SJSA1 (cell line): ENCODE results near the gene SEMA7A. TPM values are rescaled to one million over a fixed set of nuclear protein-coding genes. Genes with fewer than 3 reads are reported as not detected.
"Not testable (repeated sequence)": the region's sequence is repeated elsewhere in the genome, so short reads cannot be mapped to it uniquely, and the experiment has no call there.

Source experiments
- DNase-seq, 2 experiments: peaks; one replicate each; pipeline ENCODE4 v3.0.0-alpha.2; 2015 to 2020; ENCODE audit warnings: low spot score in 2 of 2, low read depth in 1 of 2
- H3K27ac ChIP-seq: fragments of 250-450 bp; sonication (Bioruptor Pico); 2 replicates; pipeline ENCODE4 v1.5.1; 2020; ENCODE audit warnings: mild to moderate bottlenecking, moderate library complexity
- H3K27me3 ChIP-seq: fragments of 250-450 bp; sonication (Bioruptor Pico); replicated peaks from 2 replicates; pipeline ENCODE4 v1.5.1; 2020; ENCODE audit warnings: mild to moderate bottlenecking, moderate library complexity
- H3K36me3 ChIP-seq: fragments of 250-450 bp; sonication (Bioruptor Pico); 2 replicates; pipeline ENCODE4 v1.5.1; 2020; ENCODE audit warnings: mild to moderate bottlenecking
- H3K4me1 ChIP-seq: fragments of 250-450 bp; sonication (Bioruptor Pico); replicated peaks from 2 replicates; pipeline ENCODE4 v1.6.1; 2021; ENCODE audit warnings: mild to moderate bottlenecking
- H3K4me3 ChIP-seq: fragments of 250-450 bp; sonication (Bioruptor Pico); 2 replicates; pipeline ENCODE4 v1.5.1; 2020; ENCODE audit warnings: mild to moderate bottlenecking
- H3K9me3 ChIP-seq: fragments of 250-450 bp; sonication (Bioruptor Pico); replicated peaks from 2 replicates; pipeline ENCODE4 v1.5.1; 2020; ENCODE audit warnings: mild to moderate bottlenecking
- total RNA-seq: library from RNA; depleted of rRNA; stranded (reverse); fragments of >200 nt; shearing (Covaris generic); gene quantifications from 2 replicates; pipeline ENCODE4 v1.2.3, GENCODE V29; 2014

SEMA7A gene
- total RNA-seq, 1 experiment from 2014 or later, result 5.4 TPM

DNA sequence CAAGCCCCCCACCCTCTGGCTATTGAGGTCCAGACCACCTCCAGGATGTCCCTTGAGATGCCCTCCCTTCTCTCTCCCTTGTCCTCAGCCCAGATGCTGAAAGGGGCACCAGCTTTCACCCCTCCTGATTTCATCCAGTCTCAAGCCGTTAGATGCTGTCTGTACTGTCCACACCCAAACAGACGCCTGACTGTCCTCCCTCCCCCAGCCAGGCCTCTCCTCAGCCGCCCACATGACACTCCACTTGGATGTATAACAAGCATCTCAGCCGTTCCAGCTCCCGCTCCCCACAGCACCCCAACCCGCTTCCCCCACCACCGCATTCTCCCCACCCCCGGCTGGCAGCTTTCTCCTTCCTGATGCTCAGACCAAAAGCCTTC, 41.3 kb downstream of the SEMA7A start:
- Histone ChIP-seq H3K4me1 (peaks cover 21% of the 10 kb centered on the region), H3K4me3 (no peak overlapping the region), H3K27me3 (no peaks in the 10 kb centered on the region), H3K27ac (no peak overlapping the region), H3K9me3 (no peaks in the 10 kb centered on the region), H3K36me3 (no peaks in the 10 kb centered on the region)
- no peak for DNase-seq

DNA sequence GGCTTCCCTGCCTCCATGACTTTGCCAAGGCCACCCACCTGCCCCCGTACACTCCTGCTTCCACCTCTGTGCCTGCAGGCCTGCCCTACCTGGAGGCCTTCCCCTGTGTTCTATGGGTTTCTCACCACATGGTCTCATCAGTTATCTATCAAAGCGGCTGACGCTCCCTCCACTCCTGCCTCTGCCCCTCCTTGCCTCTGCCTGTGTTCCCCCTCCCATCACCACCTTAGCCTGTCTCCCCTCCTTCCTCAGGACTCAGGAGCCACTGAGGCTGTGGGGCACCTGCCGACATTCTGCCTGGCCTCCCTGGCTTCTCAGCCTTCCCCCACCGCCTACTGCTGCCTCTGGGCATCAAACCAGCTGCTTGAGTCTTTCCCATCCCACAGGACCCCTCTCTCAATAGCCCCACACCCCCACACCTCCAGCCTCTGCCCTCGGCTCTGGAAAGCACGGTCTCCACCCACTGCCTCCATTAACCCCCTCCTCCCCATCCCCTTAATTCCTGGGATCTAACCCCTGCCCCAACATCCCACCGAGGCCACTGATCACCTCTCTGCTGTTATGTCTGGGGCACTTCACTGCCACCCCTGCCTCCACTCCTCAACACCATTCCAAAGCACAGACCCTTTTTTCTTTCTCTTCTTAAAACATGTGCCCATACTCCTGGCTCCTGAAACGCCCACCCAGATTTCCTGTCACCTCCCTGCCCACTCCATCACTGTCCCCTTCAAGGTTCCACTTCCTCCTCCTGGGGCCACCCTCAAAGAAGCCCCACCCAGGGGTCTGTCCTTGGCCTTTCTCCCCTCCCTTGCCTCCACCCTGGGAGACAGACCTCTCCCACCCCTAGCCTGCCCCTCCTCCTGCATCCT, 41.9 kb downstream of the SEMA7A start:
- DNase-seq, result no peak
- Histone ChIP-seq H3K27ac (no peak overlapping the region), H3K36me3 (no peaks in the 10 kb centered on the region), H3K27me3 (no peaks in the 10 kb centered on the region), H3K9me3 (no peaks in the 10 kb centered on the region), H3K4me1 (peaks cover 15% of the 10 kb centered on the region), H3K4me3 (no peak overlapping the region)

DNA sequence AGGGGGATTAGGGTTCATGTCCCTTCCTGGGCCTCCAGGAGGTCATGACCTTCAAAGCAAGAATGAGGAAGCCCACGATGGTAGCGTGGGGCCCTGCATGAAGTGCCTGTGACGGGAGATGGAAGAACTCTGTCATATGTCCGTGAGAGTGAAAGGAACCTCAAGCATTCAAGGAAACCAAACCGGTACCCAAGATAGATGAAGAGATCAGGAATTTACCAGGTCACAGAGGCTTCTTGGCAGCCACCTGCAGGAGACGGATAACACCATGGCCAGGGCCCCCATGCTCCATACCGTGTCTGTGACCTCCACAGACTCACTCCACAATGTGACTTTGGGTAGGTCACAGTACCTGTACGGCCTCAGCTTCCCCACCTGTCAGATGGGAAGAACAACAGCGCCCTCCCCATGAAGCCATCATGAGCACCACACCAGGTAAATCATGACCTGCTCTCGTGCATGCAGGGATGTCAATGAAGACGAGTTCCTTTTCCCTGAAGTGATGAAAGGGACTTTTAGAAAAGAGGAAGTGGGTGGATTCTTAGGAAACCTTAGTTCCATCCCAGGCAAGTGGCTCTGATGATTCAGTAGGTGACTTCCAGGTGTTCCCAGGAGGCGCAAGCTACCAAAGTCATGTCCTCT, 43.0 kb downstream of the SEMA7A start:
- Histone ChIP-seq H3K4me3 (no peak overlapping the region), H3K27me3 (no peaks in the 10 kb centered on the region), H3K27ac (no peak overlapping the region), H3K4me1 (peaks cover 11% of the 10 kb centered on the region; the same call in 1 of the 2 replicates), H3K9me3 (no peaks in the 10 kb centered on the region), H3K36me3 (no peaks in the 10 kb centered on the region)
- DNase-seq, result no peak

DNA sequence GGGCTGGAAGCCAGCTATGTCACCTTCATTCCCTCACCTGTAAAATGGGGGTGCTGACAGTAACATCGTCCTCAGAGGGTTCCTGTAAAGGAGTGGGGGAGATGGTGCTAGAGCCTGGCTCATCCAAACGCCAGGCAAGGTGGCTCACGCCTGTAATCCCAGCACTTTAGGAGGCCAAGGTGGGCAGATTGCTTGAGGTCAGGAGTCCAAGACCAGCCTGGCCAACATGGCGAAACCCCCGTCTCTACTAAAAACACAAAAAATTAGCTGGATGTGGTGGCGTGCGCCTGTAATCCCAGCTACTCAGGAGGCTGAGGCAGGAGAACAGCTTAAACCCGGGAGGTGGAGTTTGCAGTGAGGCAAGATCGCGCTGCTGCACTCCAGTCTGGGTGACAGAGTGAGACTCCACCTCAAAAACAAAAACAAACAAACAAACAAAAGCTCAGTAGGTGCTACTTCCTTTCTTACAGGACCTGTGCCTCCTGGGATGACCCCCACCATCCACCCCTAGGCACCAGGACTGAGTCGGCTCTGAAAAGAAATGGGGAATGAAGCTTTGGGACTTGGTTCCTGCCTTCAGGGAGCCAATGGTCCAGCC, 43.6 kb downstream of the SEMA7A start:
- not testable (repeated sequence) for H3K36me3 ChIP-seq, H3K27me3 ChIP-seq, H3K4me3 ChIP-seq, H3K9me3 ChIP-seq, DNase-seq, H3K27ac ChIP-seq
- H3K4me1 ChIP-seq, result peaks cover 11% of the 10 kb centered on the region

DNA sequence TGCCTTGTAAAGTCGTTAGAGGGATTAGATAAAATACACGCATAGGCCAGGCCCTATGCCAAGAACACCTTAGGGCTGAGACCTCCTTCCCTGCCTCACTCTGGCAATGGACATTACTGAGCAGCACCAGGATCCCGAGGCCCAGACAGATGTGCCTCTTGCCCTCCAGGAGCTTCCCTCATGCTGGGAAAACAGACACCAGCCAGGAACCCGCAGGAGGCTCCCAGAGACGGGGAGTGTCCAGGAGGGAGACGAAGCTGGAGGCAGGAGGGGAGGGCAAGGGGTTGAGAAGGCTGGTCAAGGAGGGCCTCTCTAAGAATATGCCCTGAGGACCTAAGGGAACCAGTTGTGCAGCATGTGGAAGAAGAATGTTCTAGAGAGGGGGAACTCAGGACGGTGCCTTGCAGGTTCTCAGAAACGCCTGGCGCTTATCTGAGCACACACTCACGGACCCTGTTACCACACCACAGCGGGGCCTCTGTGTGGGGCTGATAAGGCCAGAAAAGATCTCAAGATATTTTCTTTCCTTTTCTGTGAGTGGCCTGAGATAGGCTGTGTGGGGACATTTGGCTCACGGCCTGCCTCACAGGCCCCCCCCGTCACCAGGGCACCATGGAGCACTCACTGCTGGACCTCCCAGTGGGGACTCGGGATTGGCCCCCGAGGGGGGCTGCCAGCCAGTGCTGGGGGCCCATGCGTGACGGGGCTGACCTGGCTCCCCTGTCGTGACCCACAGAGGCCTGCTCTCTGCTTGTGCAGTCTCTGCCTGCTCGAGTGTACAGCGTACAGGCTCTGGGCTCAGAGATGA, 44.3 kb downstream of the SEMA7A start:
- Histone ChIP-seq H3K4me1 (peaks cover 15% of the 10 kb centered on the region), H3K27ac (no peak overlapping the region), H3K9me3 (no peaks in the 10 kb centered on the region), H3K27me3 (no peaks in the 10 kb centered on the region), H3K4me3 (no peak overlapping the region), H3K36me3 (no peaks in the 10 kb centered on the region)
- no peak for DNase-seq

DNA sequence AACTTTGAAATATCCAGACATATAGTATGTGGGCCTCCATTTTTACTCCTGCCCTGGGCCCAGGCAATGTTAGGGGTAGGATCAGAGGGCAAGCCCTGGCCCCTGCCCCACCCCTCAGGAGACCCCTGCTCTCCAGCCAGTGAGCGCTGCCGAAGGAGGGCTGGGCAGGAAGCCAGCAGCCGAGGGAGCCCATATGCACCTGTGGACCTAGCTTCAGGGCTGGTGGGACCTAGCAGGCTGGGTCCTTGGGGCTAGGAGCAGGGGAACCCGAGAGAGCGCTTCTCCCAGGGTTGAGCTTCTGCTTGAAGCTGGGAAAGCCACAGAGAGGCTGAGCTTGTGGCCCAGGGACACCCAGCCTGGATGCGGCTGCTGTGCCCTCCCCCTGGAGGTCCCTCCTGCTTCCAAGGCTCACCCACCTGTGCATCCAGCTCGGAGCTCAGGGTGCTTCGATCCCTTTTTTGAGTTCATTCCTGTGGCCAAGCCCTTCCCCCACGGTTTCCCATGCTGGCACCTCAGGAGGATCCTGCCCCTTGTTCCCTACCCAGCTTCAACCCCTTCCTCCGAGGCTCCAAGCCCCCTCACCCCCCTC, 45.3 kb downstream of the SEMA7A start:
- Histone ChIP-seq H3K27ac (no peak overlapping the region), H3K9me3 (no peaks in the 10 kb centered on the region), H3K27me3 (no peaks in the 10 kb centered on the region), H3K4me3 (no peak overlapping the region), H3K36me3 (no peaks in the 10 kb centered on the region), H3K4me1 (peaks cover 20% of the 10 kb centered on the region)
- DNase-seq, result no peak

DNA sequence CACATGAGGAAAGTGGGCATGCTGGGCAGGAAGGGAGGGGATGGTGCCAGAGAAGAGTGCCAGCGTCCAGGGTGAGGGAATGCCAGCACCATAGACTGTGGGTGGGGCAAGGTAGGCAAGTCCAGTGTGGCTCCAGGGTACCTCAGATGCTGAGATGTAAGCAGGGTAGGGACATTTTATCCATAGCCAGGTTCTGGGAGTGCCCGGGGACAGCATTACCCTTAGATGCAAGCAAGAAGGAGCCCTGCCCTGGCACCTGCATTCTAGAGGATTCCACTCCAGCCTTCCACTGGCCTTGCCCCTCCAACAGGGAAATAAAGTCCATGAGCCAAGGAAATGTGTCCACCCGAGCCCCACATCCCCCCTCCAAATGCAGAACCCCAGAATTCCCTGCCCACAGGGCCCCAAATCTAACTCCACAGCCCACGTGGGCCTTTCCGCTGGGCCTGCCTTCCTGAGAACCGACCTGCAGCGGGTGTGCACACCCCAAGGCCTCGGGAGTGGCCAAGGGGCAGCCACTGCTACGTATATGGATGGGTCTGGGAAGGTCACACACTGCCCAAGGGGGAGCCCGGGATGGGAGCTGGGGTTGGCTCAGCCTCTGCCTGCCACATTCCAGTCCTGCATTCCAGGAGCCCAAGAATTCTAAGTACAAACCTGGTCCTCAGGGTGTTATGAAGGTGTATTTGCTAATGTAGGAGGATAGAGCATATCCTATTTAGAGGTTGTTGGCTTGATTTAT, 46.0 kb downstream of the SEMA7A start:
- Histone ChIP-seq H3K4me3 (no peak overlapping the region), H3K27ac (no peak overlapping the region), H3K4me1 (peaks cover 20% of the 10 kb centered on the region), H3K36me3 (no peaks in the 10 kb centered on the region), H3K9me3 (no peaks in the 10 kb centered on the region), H3K27me3 (no peaks in the 10 kb centered on the region)
- no peak for DNase-seq

DNA sequence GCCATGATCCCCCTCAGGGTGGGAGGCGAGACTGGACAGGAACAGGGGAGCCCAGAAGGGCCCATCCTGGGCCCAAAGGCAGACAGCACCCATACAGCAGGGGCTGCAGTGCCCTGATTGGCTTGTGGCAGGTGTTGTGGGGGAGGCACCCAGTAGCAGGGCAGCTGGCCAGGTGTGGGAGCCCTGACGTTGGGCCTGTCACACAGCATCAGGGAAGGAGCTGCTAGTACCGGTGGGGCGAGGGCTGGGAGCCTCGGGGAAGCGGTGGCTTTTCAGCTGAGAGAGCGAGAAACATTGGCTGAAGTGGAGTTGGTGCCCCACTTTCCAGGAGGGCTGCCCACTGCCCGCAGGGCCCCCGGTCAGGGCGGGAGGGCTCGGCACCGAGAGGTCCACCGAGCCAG, 46.6 kb downstream of the SEMA7A start:
- no peak overlapping the region for H3K4me3 ChIP-seq
- DNase-seq, result no peak
- no peaks in the 10 kb centered on the region for H3K27me3 ChIP-seq
- no peak overlapping the region for H3K27ac ChIP-seq
- H3K9me3 ChIP-seq, result no peaks in the 10 kb centered on the region
- no peaks in the 10 kb centered on the region for H3K36me3 ChIP-seq
- H3K4me1 ChIP-seq, result peaks cover 20% of the 10 kb centered on the region

DNA sequence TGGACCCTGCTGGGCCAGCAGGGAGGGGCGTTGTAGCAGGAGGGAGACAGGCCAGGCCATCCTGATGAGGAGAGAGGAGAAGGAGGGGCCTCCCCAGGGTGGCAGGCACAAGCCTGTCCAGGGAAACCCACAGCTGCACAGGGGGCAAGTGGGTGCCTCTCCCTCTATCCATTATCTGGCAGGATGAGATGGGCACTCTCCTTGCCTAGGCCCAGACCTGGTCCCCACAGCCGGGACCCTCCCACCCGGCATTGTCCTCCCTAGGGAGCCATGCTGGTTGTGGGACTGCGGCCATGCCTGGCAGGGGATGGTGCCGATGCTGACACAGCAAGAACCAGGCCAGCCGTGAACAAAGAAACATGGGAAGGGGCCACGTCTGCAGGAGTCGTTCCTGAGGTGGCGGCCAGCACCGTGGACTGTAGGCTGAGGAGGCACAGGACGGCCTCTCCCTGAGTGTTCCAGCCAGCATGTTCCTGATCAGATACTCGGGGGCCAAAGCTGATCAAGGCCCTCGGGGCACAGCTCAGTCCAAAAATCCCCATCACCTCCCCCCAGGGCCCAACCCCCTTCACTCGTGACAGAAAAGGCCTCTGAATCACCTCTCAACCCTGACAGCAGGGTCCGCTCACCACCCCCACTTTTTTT, 47.1 kb downstream of the SEMA7A start:
- Histone ChIP-seq H3K4me1 (peaks cover 20% of the 10 kb centered on the region), H3K9me3 (no peaks in the 10 kb centered on the region), H3K27ac (no peak overlapping the region), H3K4me3 (no peak overlapping the region), H3K36me3 (no peaks in the 10 kb centered on the region), H3K27me3 (no peaks in the 10 kb centered on the region)
- no peak for DNase-seq

DNA sequence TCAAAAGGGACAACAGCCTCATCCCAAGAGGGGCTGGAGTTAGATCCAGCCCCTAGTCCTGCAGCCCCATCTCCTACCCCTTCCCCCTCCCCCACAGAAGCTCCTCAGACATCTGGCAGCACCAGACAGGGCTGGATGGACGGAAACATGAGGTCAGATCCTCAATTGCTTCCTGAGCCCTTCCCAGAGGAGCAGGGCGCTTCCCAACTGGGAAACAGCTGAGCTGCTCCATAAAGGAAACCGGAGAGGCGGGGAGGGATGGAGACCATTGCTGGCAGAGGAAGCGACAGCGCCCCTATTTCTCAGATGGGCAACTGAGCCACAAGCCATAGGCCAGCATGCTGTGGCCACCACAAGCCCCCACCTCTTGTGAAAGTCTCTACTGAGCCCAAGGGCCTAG, 48.0 kb downstream of the SEMA7A start:
- H3K4me3 ChIP-seq, result no peak overlapping the region
- H3K4me1 ChIP-seq, result peaks cover 20% of the 10 kb centered on the region
- no peak overlapping the region for H3K27ac ChIP-seq
- no peak for DNase-seq
- H3K9me3 ChIP-seq, result no peaks in the 10 kb centered on the region
- no peaks in the 10 kb centered on the region for H3K27me3 ChIP-seq
- H3K36me3 ChIP-seq, result no peaks in the 10 kb centered on the region

DNA sequence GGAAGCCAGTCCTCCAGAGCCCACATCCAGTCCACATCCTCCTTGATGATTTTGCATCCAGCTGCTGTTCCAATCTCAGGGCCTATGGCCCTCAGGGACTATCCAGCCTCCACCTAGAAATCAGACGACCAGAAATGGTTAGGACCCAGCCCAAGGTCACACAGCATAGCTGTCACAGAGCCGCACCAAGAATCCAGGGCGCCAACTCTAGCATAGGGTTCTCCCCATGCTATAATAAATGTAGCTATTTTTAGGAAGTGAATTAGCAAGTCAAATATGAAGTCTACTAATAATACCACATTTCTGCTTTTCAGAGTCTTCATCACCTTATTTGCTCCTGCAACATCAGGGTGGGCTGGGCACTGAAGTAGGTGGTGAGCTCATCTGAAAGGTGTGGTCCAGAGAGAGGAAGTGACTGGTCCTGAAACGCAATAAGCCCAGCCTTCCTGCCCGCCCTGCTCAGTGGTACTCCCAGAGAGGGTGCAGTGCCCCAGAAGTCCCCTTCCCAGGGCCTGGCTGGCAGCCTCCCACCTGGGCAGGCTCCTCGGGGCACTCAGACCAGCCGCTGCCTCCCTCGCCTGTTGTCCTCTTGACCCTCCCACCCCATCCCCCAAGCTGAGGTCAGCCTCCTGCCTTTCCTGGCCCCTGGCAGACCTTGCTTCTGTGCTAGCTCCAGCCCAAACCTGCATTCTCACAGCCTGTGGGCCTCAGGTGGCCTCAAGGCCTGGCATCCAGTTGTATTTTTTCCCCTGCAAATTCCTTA, 48.7 kb downstream of the SEMA7A start:
- H3K4me3 ChIP-seq, result no peak overlapping the region
- H3K9me3 ChIP-seq, result no peaks in the 10 kb centered on the region
- peaks cover 20% of the 10 kb centered on the region for H3K4me1 ChIP-seq
- H3K36me3 ChIP-seq, result no peaks in the 10 kb centered on the region
- no peaks in the 10 kb centered on the region for H3K27me3 ChIP-seq
- DNase-seq, result no peak
- H3K27ac ChIP-seq, result no peak overlapping the region

DNA sequence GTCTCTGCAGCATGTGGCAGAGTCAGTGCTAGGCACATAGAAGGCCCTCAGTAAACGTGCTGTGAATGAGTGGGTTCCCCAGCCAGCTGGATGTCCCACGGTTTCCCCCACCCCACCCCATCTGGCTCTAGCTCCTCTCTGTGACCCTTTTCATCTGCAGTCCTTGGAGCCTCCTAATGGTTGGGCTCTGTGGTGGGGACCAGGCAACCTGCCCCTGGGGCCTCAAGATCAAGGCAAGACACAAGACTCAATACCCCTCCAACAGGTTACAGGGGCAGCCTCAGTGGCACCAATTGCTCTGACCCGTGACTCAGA, 49.2 kb downstream of the SEMA7A start:
- Histone ChIP-seq H3K4me1 (peaks cover 20% of the 10 kb centered on the region), H3K9me3 (no peaks in the 10 kb centered on the region), H3K27me3 (no peaks in the 10 kb centered on the region), H3K4me3 (no peak overlapping the region), H3K27ac (no peak overlapping the region), H3K36me3 (no peaks in the 10 kb centered on the region)
- DNase-seq, result no peak
